ENCODE data around the gene ENPP1.

DNA sequence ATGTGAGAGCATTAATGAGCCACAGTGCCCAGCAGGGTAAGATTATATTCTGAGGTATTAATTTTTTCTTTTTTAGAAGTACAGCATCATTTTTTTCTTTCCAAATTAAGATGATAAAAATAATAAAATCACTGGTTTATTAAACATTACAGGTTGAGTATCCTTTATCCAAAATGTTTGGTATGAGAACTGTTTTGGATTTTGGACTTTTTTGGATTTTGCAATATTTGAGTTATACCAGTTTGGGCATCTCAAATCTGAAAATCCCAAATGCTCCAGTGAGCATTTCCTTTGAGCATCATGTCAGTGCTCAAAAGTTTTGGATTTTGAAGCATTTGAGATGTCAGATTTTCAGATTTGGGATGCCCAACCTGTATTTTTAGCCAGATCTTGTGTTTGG lies 44.4 kb downstream of the ENPP1 start:
- TF ChIP-seq, protein P1, sequence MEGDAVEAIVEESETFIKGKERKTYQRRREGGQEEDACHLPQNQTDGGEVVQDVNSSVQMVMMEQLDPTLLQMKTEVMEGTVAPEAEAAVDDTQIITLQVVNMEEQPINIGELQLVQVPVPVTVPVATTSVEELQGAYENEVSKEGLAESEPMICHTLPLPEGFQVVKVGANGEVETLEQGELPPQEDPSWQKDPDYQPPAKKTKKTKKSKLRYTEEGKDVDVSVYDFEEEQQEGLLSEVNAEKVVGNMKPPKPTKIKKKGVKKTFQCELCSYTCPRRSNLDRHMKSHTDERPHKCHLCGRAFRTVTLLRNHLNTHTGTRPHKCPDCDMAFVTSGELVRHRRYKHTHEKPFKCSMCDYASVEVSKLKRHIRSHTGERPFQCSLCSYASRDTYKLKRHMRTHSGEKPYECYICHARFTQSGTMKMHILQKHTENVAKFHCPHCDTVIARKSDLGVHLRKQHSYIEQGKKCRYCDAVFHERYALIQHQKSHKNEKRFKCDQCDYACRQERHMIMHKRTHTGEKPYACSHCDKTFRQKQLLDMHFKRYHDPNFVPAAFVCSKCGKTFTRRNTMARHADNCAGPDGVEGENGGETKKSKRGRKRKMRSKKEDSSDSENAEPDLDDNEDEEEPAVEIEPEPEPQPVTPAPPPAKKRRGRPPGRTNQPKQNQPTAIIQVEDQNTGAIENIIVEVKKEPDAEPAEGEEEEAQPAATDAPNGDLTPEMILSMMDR (IDR thresholded peaks at IDR 0.05), result no peak
- TF ChIP-seq POLR2A (IDR thresholded peaks at IDR 0.05), result no peak
- no peak for TF ChIP-seq EP300 (IDR thresholded peaks at IDR 0.05)

All from ovary (tissue), 3 donors.